Measurements from ENCODE around the gene SSBP3.

GRCh38 chr1:54403808-54404261, 2.4 kb downstream of the SSBP3 start:
- TF ChIP-seq CTCF (IDR thresholded peaks at IDR 0.05) = no peak
- no peak for TF ChIP-seq POLR2A (IDR thresholded peaks at IDR 0.05; ENCODE audit: low read depth)
- no peak for TF ChIP-seq EP300 (IDR thresholded peaks at IDR 0.05)
